ENCODE results near the gene ZNF536. TPM values are rescaled to one million over a fixed set of nuclear protein-coding genes. Genes with fewer than 3 reads are reported as not detected.
"Not testable (repeated sequence)": the region's sequence is repeated elsewhere in the genome, so short reads cannot be mapped to it uniquely, and the experiment has no call there.

ZNF536 gene
- total RNA-seq, 1 experiment from 2014 or later, result not detected

- H3K27ac Mint-ChIP-seq (ENCODE audit: unreplicated experiment), result no peak overlapping the region
- DNase-seq, result no peak
- no TSS peak for BruUV-seq (replicated peaks)
- no peaks in the 10 kb centered on the region for H3K36me3 ChIP-seq (ENCODE audit: control insufficient read depth, insufficient read depth, low read length)
- POLR2A ChIA-PET, result interaction anchor here (0.5 kb wide), 1 partner anchor 158 kb away, joined by 10 read pairs; no protein-coding TSS in a partner anchor
- H3K9me3 Mint-ChIP-seq (ENCODE audit: unreplicated experiment), result no peaks in the 10 kb centered on the region
- no peaks in the 10 kb centered on the region for H3K27me3 ChIP-seq (replicated peaks; ENCODE audit: control insufficient read depth, insufficient read depth, low read length)
- H3K27me3 Mint-ChIP-seq (ENCODE audit: insufficient read depth, unreplicated experiment), result peaks cover 13% of the 10 kb centered on the region
- H3K4me3 Mint-ChIP-seq (ENCODE audit: unreplicated experiment), result no peak overlapping the region
- H3K4me3 ChIP-seq (ENCODE audit: low read depth, low read length), result no peak overlapping the region
- CTCF ChIA-PET, result no interaction called here
- no peak for TF ChIP-seq CTCF (IDR thresholded peaks at IDR 0.05; ENCODE audit: insufficient read depth in 1 of 2, low read depth in 1 of 2, low read length in 1 of 2, severe bottlenecking in 1 of 2, unreplicated experiment in 1 of 2)
- H3K4me1 ChIP-seq, result no peaks in the 10 kb centered on the region
- H3K36me3 Mint-ChIP-seq (ENCODE audit: insufficient read depth, unreplicated experiment), result no peaks in the 10 kb centered on the region
- intact Hi-C loops (cut with micrococcal nuclease; ENCODE audit: unreplicated experiment), result no loop called here
- H3K9me3 ChIP-seq, result no peaks in the 10 kb centered on the region
- H3K4me1 Mint-ChIP-seq (ENCODE audit: low read depth, unreplicated experiment), result no peaks in the 10 kb centered on the region
Observed at GRCh38 chr19:30393729-30394480, 21.7 kb downstream of the ZNF536 start.

- H3K4me1 ChIP-seq, result no peaks in the 10 kb centered on the region
- H3K36me3 ChIP-seq (ENCODE audit: control insufficient read depth, insufficient read depth, low read length), result no peaks in the 10 kb centered on the region
- no TSS peak for BruUV-seq (replicated peaks)
- intact Hi-C loops (cut with micrococcal nuclease; ENCODE audit: unreplicated experiment), result no loop called here
- DNase-seq, result no peak
- Mint-ChIP-seq H3K4me3 (ENCODE audit: unreplicated experiment) (no peak overlapping the region), H3K27me3 (ENCODE audit: insufficient read depth, unreplicated experiment) (peaks cover 13% of the 10 kb centered on the region), H3K36me3 (ENCODE audit: insufficient read depth, unreplicated experiment) (no peaks in the 10 kb centered on the region), H3K9me3 (ENCODE audit: unreplicated experiment) (no peaks in the 10 kb centered on the region), H3K4me1 (ENCODE audit: low read depth, unreplicated experiment) (no peaks in the 10 kb centered on the region), H3K27ac (ENCODE audit: unreplicated experiment) (no peak overlapping the region)
- H3K4me3 ChIP-seq (ENCODE audit: low read depth, low read length), result no peak overlapping the region
- no peaks in the 10 kb centered on the region for H3K27me3 ChIP-seq (replicated peaks; ENCODE audit: control insufficient read depth, insufficient read depth, low read length)
- no peaks in the 10 kb centered on the region for H3K9me3 ChIP-seq
- TF ChIP-seq CTCF (IDR thresholded peaks at IDR 0.05; ENCODE audit: insufficient read depth in 1 of 2, low read depth in 1 of 2, low read length in 1 of 2, severe bottlenecking in 1 of 2, unreplicated experiment in 1 of 2), result no peak
- POLR2A ChIA-PET, result interaction anchor here (0.5 kb wide), 1 partner anchor 159 kb away, joined by 10 read pairs; no protein-coding TSS in a partner anchor
- CTCF ChIA-PET, result no interaction called here
Observed at GRCh38 chr19:30394481-30395151, 22.4 kb downstream of the ZNF536 start.

- intact Hi-C loops (cut with micrococcal nuclease; ENCODE audit: unreplicated experiment), result no loop called here
- H3K4me1 ChIP-seq, result no peaks in the 10 kb centered on the region
- no peaks in the 10 kb centered on the region for H3K27me3 ChIP-seq (replicated peaks; ENCODE audit: control insufficient read depth, insufficient read depth, low read length)
- H3K36me3 Mint-ChIP-seq (ENCODE audit: insufficient read depth, unreplicated experiment), result no peaks in the 10 kb centered on the region
- ChIA-PET POLR2A (no interaction called here), CTCF (no interaction called here)
- no peak overlapping the region for H3K27ac Mint-ChIP-seq (ENCODE audit: unreplicated experiment)
- TF ChIP-seq CTCF (IDR thresholded peaks at IDR 0.05; ENCODE audit: insufficient read depth in 1 of 2, low read depth in 1 of 2, low read length in 1 of 2, severe bottlenecking in 1 of 2, unreplicated experiment in 1 of 2), result no peak
- DNase-seq, result no peak
- H3K9me3 ChIP-seq, result no peaks in the 10 kb centered on the region
- H3K4me1 Mint-ChIP-seq (ENCODE audit: low read depth, unreplicated experiment), result no peaks in the 10 kb centered on the region
- H3K9me3 Mint-ChIP-seq (ENCODE audit: unreplicated experiment), result no peaks in the 10 kb centered on the region
- H3K36me3 ChIP-seq (ENCODE audit: control insufficient read depth, insufficient read depth, low read length), result no peaks in the 10 kb centered on the region
- no peak overlapping the region for H3K4me3 Mint-ChIP-seq (ENCODE audit: unreplicated experiment)
- peaks cover 11% of the 10 kb centered on the region for H3K27me3 Mint-ChIP-seq (ENCODE audit: insufficient read depth, unreplicated experiment)
- BruUV-seq (replicated peaks), result no TSS peak
- no peak overlapping the region for H3K4me3 ChIP-seq (ENCODE audit: low read depth, low read length)
Observed at GRCh38 chr19:30395283-30395682, 23.1 kb downstream of the ZNF536 start.

GRCh38 chr19:30398539-30398938 lies 26.4 kb downstream of the ZNF536 start:
- POLR2A ChIA-PET; BruUV-seq (replicated peaks); H3K9me3 Mint-ChIP-seq (ENCODE audit: unreplicated experiment): not testable (repeated sequence)

More at GRCh38 chr19:30398539-30398938, 26.4 kb downstream of the ZNF536 start:
- H3K27me3 ChIP-seq (replicated peaks; ENCODE audit: control insufficient read depth, insufficient read depth, low read length); H3K4me1 Mint-ChIP-seq (ENCODE audit: low read depth, unreplicated experiment); H3K4me3 Mint-ChIP-seq (ENCODE audit: unreplicated experiment); H3K9me3 ChIP-seq; H3K4me3 ChIP-seq (ENCODE audit: low read depth, low read length); CTCF ChIA-PET; H3K27ac Mint-ChIP-seq (ENCODE audit: unreplicated experiment); DNase-seq; intact Hi-C loops (cut with micrococcal nuclease; ENCODE audit: unreplicated experiment); H3K36me3 Mint-ChIP-seq (ENCODE audit: insufficient read depth, unreplicated experiment); H3K4me1 ChIP-seq; H3K36me3 ChIP-seq (ENCODE audit: control insufficient read depth, insufficient read depth, low read length): not testable (repeated sequence)
- H3K27me3 Mint-ChIP-seq (ENCODE audit: insufficient read depth, unreplicated experiment), result peaks cover 14% of the 10 kb centered on the region
